ENCODE data around the gene TMEM204. TPM values are rescaled to one million over a fixed set of nuclear protein-coding genes. Genes with fewer than 3 reads are reported as not detected.

Gene TMEM204
- total RNA-seq, 1 donor from 2014 or later: under 0.01 TPM

DNA sequence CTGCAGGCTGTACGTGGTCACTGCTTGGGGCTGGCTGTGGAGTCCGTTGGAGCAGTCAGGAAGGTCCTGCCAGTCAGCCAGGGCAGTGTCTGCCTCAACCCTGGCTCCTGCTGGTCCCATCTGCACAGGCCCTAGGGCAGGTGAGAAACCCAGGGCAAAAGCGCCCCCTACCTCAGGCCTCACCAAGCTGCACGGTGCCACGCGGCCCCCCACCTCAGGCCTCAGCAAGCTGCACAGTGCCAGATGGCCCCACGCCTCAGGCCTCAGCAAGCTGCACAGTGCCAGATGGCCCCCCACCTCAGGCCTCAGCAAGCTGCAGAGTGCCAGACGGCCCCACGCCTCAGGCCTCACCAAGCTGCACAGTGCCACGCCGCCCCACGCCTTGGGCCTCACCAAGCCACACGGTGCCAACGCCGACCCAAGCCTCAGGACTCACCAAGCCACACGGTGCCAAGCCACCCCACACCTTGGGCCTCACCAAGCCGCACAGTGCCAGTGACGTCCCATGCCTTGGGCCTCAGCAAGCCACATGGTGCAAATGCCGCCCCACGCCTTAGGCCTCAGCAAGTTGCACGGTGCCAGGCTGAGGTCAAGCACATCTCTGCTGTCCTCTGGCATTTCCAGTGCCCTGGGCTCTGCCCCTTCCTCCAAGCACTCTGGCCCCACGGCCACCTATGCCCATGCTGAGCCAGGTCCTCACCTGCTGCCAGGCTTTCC, 5.5 kb downstream of the TMEM204 start:
- DNase-seq (ENCODE audit: low read depth) (no peak), FAIRE-seq (no peak)
- Histone ChIP-seq H3K4me3 (ENCODE audit: low read depth, low read length) (no peak overlapping the region), H3K36me3 (ENCODE audit: control insufficient read depth, insufficient read depth, low read length) (no peaks in the 10 kb centered on the region), H3K27me3 (ENCODE audit: control insufficient read depth, insufficient read depth, low read length) (no peaks in the 10 kb centered on the region)
- TF ChIP-seq, protein P1, sequence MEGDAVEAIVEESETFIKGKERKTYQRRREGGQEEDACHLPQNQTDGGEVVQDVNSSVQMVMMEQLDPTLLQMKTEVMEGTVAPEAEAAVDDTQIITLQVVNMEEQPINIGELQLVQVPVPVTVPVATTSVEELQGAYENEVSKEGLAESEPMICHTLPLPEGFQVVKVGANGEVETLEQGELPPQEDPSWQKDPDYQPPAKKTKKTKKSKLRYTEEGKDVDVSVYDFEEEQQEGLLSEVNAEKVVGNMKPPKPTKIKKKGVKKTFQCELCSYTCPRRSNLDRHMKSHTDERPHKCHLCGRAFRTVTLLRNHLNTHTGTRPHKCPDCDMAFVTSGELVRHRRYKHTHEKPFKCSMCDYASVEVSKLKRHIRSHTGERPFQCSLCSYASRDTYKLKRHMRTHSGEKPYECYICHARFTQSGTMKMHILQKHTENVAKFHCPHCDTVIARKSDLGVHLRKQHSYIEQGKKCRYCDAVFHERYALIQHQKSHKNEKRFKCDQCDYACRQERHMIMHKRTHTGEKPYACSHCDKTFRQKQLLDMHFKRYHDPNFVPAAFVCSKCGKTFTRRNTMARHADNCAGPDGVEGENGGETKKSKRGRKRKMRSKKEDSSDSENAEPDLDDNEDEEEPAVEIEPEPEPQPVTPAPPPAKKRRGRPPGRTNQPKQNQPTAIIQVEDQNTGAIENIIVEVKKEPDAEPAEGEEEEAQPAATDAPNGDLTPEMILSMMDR (IDR thresholded peaks at IDR 0.05; ENCODE audit: insufficient read depth, low read length, severe bottlenecking): no peak

DNA sequence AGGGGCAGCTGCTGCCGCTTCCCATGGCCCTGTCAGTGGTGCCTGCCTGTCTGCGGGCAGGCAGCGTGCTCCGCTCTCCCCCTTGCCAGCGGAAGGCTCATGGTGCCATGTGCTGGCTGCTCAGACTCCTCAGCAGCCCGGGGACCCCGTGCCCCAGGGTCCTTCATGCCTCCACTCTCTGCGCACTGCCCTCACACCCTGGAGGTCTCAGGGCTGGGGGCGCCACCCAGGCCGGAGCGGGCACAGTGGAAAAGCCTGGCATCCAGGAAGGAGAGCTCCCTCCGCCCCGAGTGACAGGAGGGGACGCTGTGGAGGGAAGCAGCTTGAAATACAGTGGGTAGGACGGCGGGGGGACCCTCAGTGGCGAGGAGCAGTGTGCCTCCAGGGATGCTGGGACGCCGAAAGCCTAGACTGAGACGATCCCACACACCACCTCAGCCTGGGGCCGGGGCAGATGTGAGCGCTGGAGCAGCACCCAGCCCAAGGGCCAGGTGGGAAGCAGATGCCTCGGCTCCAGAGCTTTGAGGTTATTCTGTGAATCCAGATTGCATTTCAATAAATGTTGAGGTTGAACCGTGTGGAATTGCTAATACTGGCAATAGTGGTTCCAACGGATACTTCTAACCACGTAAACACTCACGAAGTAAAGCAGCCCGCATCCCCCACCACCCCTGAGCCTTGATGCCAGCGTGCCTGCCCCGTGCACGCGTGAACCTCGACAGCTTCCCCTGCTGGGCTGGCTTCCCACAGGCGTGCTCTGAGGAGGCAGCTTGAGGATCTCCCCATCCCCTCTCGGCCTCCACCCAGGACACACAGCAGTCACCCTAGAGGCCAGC, 6.5 kb downstream of the TMEM204 start:
- Histone ChIP-seq H3K27me3 (ENCODE audit: control insufficient read depth, insufficient read depth, low read length) (no peaks in the 10 kb centered on the region), H3K36me3 (ENCODE audit: control insufficient read depth, insufficient read depth, low read length) (no peaks in the 10 kb centered on the region), H3K4me3 (ENCODE audit: low read depth, low read length) (no peak overlapping the region)
- no peak for FAIRE-seq
- DNase-seq (ENCODE audit: low read depth): no peak
- TF ChIP-seq, protein P1 (IDR thresholded peaks at IDR 0.05; ENCODE audit: insufficient read depth, low read length, severe bottlenecking): no peak

- no peak overlapping the region for H3K4me3 ChIP-seq (ENCODE audit: low read depth, low read length)
- no peaks in the 10 kb centered on the region for H3K36me3 ChIP-seq (ENCODE audit: control insufficient read depth, insufficient read depth, low read length)
- H3K27me3 ChIP-seq (ENCODE audit: control insufficient read depth, insufficient read depth, low read length): no peaks in the 10 kb centered on the region
- DNase-seq (ENCODE audit: low read depth): no peak
- no peak for FAIRE-seq
- TF ChIP-seq, protein P1 (IDR thresholded peaks at IDR 0.05; ENCODE audit: insufficient read depth, low read length, severe bottlenecking): no peak
Observed at GRCh38 chr16:1540556-1540855, 7.0 kb downstream of the TMEM204 start.

DNA sequence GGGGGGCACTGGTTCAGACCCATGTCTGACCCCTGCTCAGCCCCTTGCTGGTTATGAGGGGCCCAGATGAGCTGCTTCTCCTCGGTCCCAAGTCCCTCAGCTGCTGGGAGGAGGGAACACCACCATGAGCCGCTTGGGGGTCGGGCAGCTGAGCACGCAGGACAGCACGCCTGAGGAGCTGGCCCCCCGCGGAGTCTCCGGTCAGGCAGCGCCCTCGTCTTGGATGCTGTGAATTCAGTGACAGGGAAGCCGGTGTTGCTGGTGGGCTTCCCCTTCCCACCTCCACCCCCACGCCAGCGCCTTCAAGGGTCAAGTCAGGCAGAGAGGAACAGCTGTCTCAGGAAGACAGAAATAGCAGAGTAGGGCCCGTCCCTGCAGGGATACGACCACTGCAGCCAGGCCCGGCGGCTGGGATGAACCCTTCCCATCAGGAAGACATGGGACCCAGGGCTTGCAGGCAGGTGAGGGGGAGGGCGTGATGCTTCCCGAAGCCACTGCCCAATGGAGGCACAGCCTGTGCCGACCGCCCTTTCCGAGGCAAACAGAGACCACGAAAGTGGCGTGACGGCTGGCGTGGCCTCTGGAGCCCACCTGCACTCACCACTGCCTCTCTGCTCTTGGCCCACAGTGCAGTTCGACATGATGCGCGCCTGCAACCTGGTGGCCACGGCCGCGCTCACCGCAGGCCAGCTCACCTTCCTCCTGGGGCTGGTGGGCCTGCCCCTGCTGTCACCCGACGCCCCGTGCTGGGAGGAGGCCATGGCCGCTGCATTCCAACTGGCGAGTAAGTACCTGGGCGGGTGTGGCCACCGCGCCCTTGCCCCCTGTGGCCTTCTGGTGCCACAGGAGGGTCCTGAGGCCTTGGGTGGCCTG, 8.1 kb downstream of the TMEM204 start:
- no peak overlapping the region for H3K4me3 ChIP-seq (ENCODE audit: low read depth, low read length)
- no peak for DNase-seq (ENCODE audit: low read depth)
- H3K36me3 ChIP-seq (ENCODE audit: control insufficient read depth, insufficient read depth, low read length): no peaks in the 10 kb centered on the region
- TF ChIP-seq, protein P1 (IDR thresholded peaks at IDR 0.05; ENCODE audit: insufficient read depth, low read length, severe bottlenecking): no peak
- H3K27me3 ChIP-seq (ENCODE audit: control insufficient read depth, insufficient read depth, low read length): no peaks in the 10 kb centered on the region
- FAIRE-seq: no peak

GRCh38 chr16:1542166-1542500, 8.7 kb downstream of the TMEM204 start:
- FAIRE-seq (no peak), DNase-seq (ENCODE audit: low read depth) (no peak)
- TF ChIP-seq, protein P1 (IDR thresholded peaks at IDR 0.05; ENCODE audit: insufficient read depth, low read length, severe bottlenecking): no peak
- Histone ChIP-seq H3K27me3 (ENCODE audit: control insufficient read depth, insufficient read depth, low read length) (no peaks in the 10 kb centered on the region), H3K36me3 (ENCODE audit: control insufficient read depth, insufficient read depth, low read length) (no peaks in the 10 kb centered on the region), H3K4me3 (ENCODE audit: low read depth, low read length) (no peak overlapping the region)
